Hepatocyte (in vitro differentiated cells): ENCODE results near the gene ORC3.

ENCODE experiments used
- CTCF ChIP-seq: fragments of 200-600 bp; sonication (generic); IDR thresholded peaks from 2 replicates; pipeline ENCODE4 v1.5.1; 2016; ENCODE audit warnings: antibody characterized with exemption, mild to moderate bottlenecking; ENCODE audit not compliant: poor library complexity
- EZH2phosphoT487 ChIP-seq: fragments of 200-600 bp; sonication (generic); IDR thresholded peaks from one replicate; pipeline ENCODE4 v1.6.1; 2018; ENCODE audit warnings: antibody characterized with exemption, mild to moderate bottlenecking, low read depth, moderate library complexity; ENCODE audit not compliant: unreplicated experiment, severe bottlenecking

- TF ChIP-seq CTCF: no peak
- TF ChIP-seq EZH2phosphoT487: no peak
Measured at GRCh38 chr6:87668013-87668412, 78.1 kb downstream of the ORC3 start.
